RWPE2 (cell line): Measurements from ENCODE around the gene CCDC188.

Source experiments
- ATAC-seq: fragments of 200-7000 bp; cut with Tn5 transposase; 3 replicates; pipeline ENCODE4 v1.9.1; 2021; ENCODE audit warnings: low read depth
- DNase-seq: peaks from one replicate; pipeline ENCODE4 v3.0.0-alpha.2; 2020; ENCODE audit warnings: low spot score
- H3K27ac ChIP-seq: fragments of 450-650 bp; 2 replicates; pipeline ENCODE4 v1.5.1; 2017; ENCODE audit warnings: mild to moderate bottlenecking; ENCODE audit not compliant: poor library complexity, severe bottlenecking
- H3K27me3 ChIP-seq: fragments of 250-450 bp; sonication (Bioruptor Pico); 2 replicates; pipeline ENCODE4 v1.5.1; 2021; ENCODE audit warnings: mild to moderate bottlenecking, moderate library complexity; ENCODE audit not compliant: insufficient read depth, poor library complexity, severe bottlenecking
- H3K36me3 ChIP-seq: fragments of 250-450 bp; sonication (Bioruptor Pico); 2 replicates; pipeline ENCODE4 v1.5.1; 2020; ENCODE audit warnings: low read depth, mild to moderate bottlenecking, moderate library complexity
- H3K4me1 ChIP-seq: fragments of 250-450 bp; sonication (Bioruptor Pico); 2 replicates; pipeline ENCODE4 v1.5.1; 2021; ENCODE audit warnings: mild to moderate bottlenecking, moderate library complexity; ENCODE audit not compliant: insufficient read depth, poor library complexity, severe bottlenecking
- H3K4me3 ChIP-seq: fragments of 250-450 bp; sonication (Bioruptor Pico); 2 replicates; pipeline ENCODE4 v1.5.1; 2021; ENCODE audit warnings: mild to moderate bottlenecking, moderate library complexity; ENCODE audit not compliant: severe bottlenecking
- H3K9me3 ChIP-seq: fragments of 250-450 bp; sonication (Bioruptor Pico); 2 replicates; pipeline ENCODE4 v1.5.1; 2021; ENCODE audit warnings: mild to moderate bottlenecking, moderate library complexity; ENCODE audit not compliant: severe bottlenecking
- TF ChIP-seq, protein P1 (sequence below): fragments of 450-650 bp; IDR thresholded peaks from one replicate; pipeline ENCODE4 v1.5.1; 2017; ENCODE audit warnings: mild to moderate bottlenecking, moderate library complexity; ENCODE audit not compliant: poor library complexity, severe bottlenecking

The CCDC188 gene

DNA sequence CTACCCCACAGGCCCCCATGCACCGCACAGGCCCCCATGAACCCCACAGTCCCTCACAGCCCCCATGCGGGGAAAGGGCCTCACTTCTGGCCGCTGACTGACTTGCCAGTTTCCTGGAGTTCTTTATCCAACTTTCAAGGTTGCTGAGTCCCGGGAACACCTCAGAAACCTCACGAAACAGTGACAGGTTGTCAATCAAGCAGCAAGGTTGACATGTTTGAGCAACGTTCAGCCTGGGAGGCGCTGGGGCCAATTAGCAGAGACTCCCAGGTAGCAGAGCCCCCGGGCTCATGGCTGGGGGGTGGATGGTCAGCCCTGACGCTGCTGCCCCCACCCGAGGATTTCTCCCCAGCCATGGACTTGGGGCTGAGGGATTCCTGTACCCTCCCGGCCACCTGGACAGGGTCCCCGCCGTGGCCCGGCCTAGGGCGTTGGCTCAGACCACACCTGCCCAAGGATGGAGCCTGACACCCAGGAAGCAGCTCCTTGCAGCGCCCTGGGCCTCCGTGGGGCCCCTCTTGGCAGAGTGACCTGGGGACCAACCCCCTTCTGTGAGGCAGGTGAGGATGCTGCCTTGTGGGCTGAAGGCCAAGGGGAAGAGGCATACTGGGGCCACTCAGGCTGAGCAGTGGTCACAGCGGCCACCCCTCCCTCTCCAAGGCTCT, 33.8 kb upstream of the CCDC188 start:
- ATAC-seq (no peak), DNase-seq (no peak)
- no peak overlapping the region for H3K4me3 ChIP-seq
- no peaks in the 10 kb centered on the region for H3K4me1 ChIP-seq
- no peaks in the 10 kb centered on the region for H3K9me3 ChIP-seq
- no peak overlapping the region for H3K27ac ChIP-seq
- H3K36me3 ChIP-seq, result no peaks in the 10 kb centered on the region
- H3K27me3 ChIP-seq, result no peaks in the 10 kb centered on the region
- TF ChIP-seq, protein P1, sequence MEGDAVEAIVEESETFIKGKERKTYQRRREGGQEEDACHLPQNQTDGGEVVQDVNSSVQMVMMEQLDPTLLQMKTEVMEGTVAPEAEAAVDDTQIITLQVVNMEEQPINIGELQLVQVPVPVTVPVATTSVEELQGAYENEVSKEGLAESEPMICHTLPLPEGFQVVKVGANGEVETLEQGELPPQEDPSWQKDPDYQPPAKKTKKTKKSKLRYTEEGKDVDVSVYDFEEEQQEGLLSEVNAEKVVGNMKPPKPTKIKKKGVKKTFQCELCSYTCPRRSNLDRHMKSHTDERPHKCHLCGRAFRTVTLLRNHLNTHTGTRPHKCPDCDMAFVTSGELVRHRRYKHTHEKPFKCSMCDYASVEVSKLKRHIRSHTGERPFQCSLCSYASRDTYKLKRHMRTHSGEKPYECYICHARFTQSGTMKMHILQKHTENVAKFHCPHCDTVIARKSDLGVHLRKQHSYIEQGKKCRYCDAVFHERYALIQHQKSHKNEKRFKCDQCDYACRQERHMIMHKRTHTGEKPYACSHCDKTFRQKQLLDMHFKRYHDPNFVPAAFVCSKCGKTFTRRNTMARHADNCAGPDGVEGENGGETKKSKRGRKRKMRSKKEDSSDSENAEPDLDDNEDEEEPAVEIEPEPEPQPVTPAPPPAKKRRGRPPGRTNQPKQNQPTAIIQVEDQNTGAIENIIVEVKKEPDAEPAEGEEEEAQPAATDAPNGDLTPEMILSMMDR, result no peak

DNA sequence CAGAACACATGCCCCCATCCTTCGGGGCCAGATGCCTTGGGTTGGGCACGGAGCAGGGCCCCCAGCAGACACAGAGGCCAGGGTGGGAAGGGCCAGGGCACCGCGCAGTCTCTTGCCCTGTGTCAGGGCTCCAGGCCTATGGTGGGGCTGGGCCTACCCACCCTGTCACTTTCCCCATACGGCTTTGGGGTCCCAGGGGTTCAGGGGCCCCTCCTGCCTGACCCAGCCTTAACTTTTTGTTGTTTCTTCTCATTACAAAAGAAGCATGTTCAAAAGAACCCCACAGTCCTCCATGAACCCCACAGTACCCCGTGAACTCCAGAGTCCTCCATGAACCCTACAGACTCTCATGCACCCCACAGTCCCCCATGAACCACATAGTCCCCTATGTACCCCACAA, 33.0 kb upstream of the CCDC188 start:
- Histone ChIP-seq H3K27me3 (no peaks in the 10 kb centered on the region), H3K4me3 (no peak overlapping the region), H3K9me3 (no peaks in the 10 kb centered on the region), H3K4me1 (no peaks in the 10 kb centered on the region), H3K36me3 (no peaks in the 10 kb centered on the region), H3K27ac (no peak overlapping the region)
- TF ChIP-seq, protein P1, result no peak
- DNase-seq (no peak), ATAC-seq (no peak)

DNA sequence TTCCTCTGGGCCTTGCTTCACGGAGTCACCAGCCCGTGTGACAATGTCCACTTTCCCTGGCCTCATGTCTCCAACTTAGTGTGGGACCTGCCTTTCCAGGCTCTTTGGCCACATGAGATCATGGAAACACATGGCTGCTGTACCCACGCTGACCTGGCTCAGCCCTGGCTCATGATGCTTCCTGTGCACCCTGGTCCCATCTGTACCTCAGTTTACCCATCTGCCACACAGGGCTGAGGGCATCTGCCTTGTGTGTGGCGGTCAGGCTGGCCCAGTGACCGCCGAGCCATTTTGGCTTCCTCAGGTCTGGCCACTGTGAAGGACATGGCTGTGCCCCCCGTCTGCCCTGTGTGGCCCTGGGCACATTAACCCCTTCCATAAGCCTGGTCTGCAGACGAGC, 32.2 kb upstream of the CCDC188 start:
- no peak for ATAC-seq
- TF ChIP-seq, protein P1, result no peak

DNA sequence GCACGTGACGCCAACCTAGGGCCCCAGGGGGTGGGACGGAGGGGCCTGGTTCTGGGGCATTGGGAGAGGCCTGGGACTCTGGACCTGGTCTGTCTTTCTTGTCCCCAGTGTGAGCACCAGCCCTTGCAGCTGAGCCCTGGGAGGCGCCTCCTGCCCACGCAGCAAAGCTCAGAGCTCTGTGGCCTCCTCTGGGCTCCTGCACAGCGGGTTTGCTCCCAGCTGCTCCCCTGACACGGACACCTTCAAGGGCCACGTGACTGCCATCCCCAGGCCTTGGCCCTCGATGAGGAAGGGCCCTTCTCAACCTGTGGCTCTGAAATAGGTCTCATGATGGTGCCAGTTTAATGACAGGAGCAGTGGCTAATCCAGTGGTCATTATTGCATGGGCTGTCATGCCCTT, 31.5 kb upstream of the CCDC188 start:
- no peaks in the 10 kb centered on the region for H3K9me3 ChIP-seq
- no peaks in the 10 kb centered on the region for H3K4me1 ChIP-seq
- TF ChIP-seq, protein P1, result no peak

More for the DNA sequence above, 32.2 kb upstream of the CCDC188 start:
- Histone ChIP-seq H3K4me1 (no peaks in the 10 kb centered on the region), H3K27ac (no peak overlapping the region), H3K36me3 (no peaks in the 10 kb centered on the region), H3K9me3 (no peaks in the 10 kb centered on the region), H3K27me3 (no peaks in the 10 kb centered on the region), H3K4me3 (no peak overlapping the region)
- no peak for DNase-seq

DNA sequence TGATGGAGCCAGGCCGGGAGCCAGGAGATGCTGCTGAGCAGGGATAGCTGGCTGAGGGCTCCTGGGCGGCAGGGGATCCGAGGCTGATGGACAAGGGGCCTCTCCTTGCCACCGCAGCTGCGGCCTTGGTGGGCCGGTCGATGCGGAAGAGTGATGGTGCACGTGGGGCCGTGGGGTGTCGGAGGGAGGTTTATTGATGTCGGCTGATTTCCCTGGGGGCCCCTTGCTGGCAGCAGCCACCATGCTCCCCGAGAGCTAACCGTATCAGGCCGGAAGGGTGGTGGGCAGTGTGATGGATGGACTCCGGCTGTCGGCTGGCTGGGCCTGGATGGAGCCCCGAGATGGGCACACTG, 31.0 kb upstream of the CCDC188 start:
- H3K9me3 ChIP-seq, result no peaks in the 10 kb centered on the region
- H3K27ac ChIP-seq, result no peak overlapping the region
- H3K4me1 ChIP-seq, result no peaks in the 10 kb centered on the region
- ATAC-seq (no peak), DNase-seq (no peak)
- no peaks in the 10 kb centered on the region for H3K36me3 ChIP-seq
- no peak overlapping the region for H3K4me3 ChIP-seq
- TF ChIP-seq, protein P1, result no peak
- H3K27me3 ChIP-seq, result no peaks in the 10 kb centered on the region

More for the DNA sequence above, 31.5 kb upstream of the CCDC188 start:
- H3K36me3 ChIP-seq, result no peaks in the 10 kb centered on the region
- ATAC-seq (no peak), DNase-seq (no peak)
- H3K4me3 ChIP-seq, result no peak overlapping the region
- H3K27me3 ChIP-seq, result no peaks in the 10 kb centered on the region
- no peak overlapping the region for H3K27ac ChIP-seq
